GM19468 (cell line): ENCODE measurements around the gene ERMP1.
A peak's percentile ranks its signal among the peaks of the same experiment; 100 is the strongest.
"Not testable (repeated sequence)": the region's sequence is repeated elsewhere in the genome, so short reads cannot be mapped to it uniquely, and the experiment has no call there.

Experiments
- ATAC-seq: cut with Tn5 transposase; IDR thresholded peaks from one replicate; pipeline ENCODE4 v1.9.1; 2021; ENCODE audit warnings: mild to moderate bottlenecking, moderate library complexity, moderate number of reproducible peaks; ENCODE audit not compliant: unreplicated experiment; ENCODE audit errors: extremely low read depth

The ERMP1 gene

GRCh38 chr9:5786370-5787127 is 46.4 kb downstream of the ERMP1 start:
- no peak for ATAC-seq

GRCh38 chr9:5784526-5785315 is 48.2 kb downstream of the ERMP1 start:
- no peak for ATAC-seq

- ATAC-seq, result no peak
Measured at GRCh38 chr9:5783982-5784381, 48.9 kb downstream of the ERMP1 start.

GRCh38 chr9:5783420-5783819 is 49.5 kb downstream of the ERMP1 start:
- ATAC-seq, result not testable (repeated sequence)

- not testable (repeated sequence) for ATAC-seq
Measured at GRCh38 chr9:5779705-5780218, 53.2 kb downstream of the ERMP1 start.

DNA sequence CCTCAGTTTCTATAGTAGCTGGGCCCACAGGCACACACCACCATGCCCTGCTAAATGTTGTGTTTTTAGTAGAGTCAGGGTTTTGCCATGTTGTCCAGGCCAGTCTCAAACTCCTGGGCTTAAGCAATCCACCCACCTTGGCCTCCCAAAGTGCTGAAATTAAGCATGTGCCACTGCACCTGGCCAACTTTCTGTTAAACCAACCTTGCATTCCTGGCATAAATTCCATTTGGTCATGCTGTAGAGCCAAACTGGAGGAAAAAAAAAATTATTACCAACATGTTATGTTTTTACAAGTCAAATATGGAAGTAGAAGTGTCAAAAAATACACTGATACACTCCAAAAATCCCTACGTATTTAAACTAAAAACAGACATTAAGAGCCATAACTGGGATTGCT is 54.1 kb downstream of the ERMP1 start:
- ATAC-seq, result no peak

- no peak for ATAC-seq
Measured at GRCh38 chr9:5773324-5773999, 59.5 kb downstream of the ERMP1 start.

- ATAC-seq, result peak; percentile 67
Measured at GRCh38 chr9:5767968-5768932, 64.7 kb downstream of the ERMP1 start.

- ATAC-seq, result peak; percentile 34
Measured at GRCh38 chr9:5764130-5764868, 68.6 kb downstream of the ERMP1 start.

- no peak for ATAC-seq
Measured at GRCh38 chr9:5762421-5762820, 70.5 kb downstream of the ERMP1 start.

GRCh38 chr9:5760338-5760737 is 72.6 kb downstream of the ERMP1 start:
- ATAC-seq, result no peak

DNA sequence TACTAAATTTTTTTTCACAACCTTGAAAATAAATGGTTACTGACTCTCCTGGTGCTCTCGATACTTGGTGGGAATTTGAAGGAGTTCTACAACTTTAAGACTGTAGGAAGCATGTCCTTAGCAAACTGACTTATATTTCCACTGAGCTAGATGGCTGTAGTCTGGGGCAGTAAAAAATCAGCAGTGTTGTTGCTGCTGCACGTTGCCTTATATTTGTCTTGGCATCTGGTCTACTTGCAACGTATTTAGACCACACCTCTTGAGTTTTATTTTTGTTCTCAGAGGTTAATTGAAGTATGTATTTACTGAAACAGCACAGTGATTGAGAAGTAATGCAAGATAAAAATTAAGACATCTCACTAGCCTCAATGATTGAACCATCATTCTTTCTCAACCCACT is 76.3 kb downstream of the ERMP1 start:
- no peak for ATAC-seq

GRCh38 chr9:5750569-5750968 is 82.3 kb downstream of the ERMP1 start:
- no peak for ATAC-seq

DNA sequence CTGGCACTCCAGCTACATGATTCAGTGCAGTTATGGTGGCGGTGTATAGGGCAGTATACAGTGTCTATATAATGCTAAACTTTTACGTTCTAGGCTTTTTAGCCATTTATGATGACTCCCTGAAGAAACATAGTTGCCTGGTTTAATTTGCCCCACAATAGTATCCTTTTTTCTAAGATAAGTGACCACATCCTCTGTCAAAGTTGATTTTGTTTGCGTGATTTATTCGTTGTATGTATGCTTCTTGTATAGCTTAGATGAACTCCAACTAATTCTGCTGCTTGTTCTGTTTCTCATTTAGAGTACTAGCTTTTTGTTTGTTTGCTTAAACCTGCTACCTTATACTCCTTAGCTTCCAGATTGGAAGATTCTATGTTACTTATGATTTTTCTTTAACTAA is 83.6 kb downstream of the ERMP1 start:
- no peak for ATAC-seq

DNA sequence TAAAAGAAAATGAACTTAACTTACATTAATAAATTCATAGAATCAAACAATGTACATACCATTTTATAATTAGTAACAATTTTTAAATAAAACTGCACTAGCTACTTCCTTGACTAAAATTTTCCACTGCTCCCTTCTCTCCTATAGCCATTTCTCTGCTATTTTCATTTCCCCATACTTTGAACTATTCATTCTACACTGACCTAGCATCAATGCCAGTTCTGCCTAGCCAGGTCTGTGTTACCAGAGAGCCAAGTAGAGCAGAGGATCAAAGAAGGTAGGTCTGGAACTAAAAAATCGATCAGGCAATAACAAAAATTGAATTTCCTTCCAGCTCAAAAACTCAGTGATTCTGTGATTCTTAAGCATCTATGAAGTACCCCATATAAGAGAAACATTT is 84.5 kb downstream of the ERMP1 start:
- ATAC-seq, result no peak

GRCh38 chr9:5743109-5743508 is 89.8 kb downstream of the ERMP1 start:
- ATAC-seq, result no peak

- ATAC-seq, result no peak
Measured at GRCh38 chr9:5736563-5737346, 96.2 kb downstream of the ERMP1 start.

DNA sequence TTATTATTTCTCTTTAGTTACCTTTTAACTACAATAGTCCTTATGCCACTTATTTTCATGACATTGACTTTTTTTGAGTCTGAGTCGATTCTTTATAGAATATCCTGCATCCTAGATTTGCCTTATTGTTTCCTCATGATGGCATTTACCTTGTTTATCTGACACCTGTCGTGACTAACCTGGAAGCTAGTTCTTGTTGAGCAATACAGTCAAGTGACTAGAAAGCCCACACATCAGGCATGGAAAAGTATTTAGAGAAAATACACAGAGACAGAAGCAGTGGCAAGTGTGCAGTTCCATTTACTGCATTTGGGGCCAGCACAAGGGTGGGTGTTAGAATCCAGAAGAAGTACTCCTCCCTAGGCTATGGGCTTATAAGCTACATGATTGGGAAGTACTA is 97.8 kb downstream of the ERMP1 start:
- no peak for ATAC-seq
